ENCODE measurements around the gene DESI1. TPM values are rescaled to one million over a fixed set of nuclear protein-coding genes. Genes with fewer than 3 reads are reported as not detected.

The DESI1 gene
- total and polyA plus RNA-seq, 9 donors = 12.8 to 22.1 (median 19.8) TPM

GRCh38 chr22:41613456-41613855 is 7.4 kb downstream of the DESI1 start:
- no peak overlapping the region for H3K4me3 ChIP-seq (ENCODE audit: low read length)
- no peaks in the 10 kb centered on the region for H3K9me3 ChIP-seq (replicated peaks; ENCODE audit: control insufficient read depth, low read depth, low read length)
- H3K4me1 ChIP-seq (ENCODE audit: control insufficient read depth, insufficient read depth, low read length) = no peaks in the 10 kb centered on the region
- H3K27ac ChIP-seq (ENCODE audit: low read length) = no peak overlapping the region
- DNase-seq = no peak
- no peaks in the 10 kb centered on the region for H3K27me3 ChIP-seq (ENCODE audit: control insufficient read depth, insufficient read depth, low read length)
- 88% methylated on average over 1 of the region's 2 CpGs for WGBS (ENCODE audit: insufficient coverage)
- H3K36me3 ChIP-seq (ENCODE audit: control insufficient read depth, insufficient read depth, low read length) = peaks cover 6% of the 10 kb centered on the region

- Histone ChIP-seq H3K27me3 (ENCODE audit: control insufficient read depth, insufficient read depth, low read length) (no peaks in the 10 kb centered on the region), H3K9me3 (replicated peaks; ENCODE audit: control insufficient read depth, low read depth, low read length) (no peaks in the 10 kb centered on the region), H3K4me3 (ENCODE audit: low read length) (no peak overlapping the region), H3K4me1 (ENCODE audit: control insufficient read depth, insufficient read depth, low read length) (no peaks in the 10 kb centered on the region), H3K27ac (ENCODE audit: low read length) (no peak overlapping the region), H3K36me3 (ENCODE audit: control insufficient read depth, insufficient read depth, low read length) (peaks cover 6% of the 10 kb centered on the region)
- no peak for DNase-seq
- no CpG with 5 or more reads among the region's 6 CpGs for WGBS (ENCODE audit: insufficient coverage)
Observed at GRCh38 chr22:41612603-41613306, 8.1 kb downstream of the DESI1 start.

GRCh38 chr22:41608386-41608785 is 12.5 kb downstream of the DESI1 start:
- no peak for DNase-seq
- Histone ChIP-seq H3K27ac (ENCODE audit: low read length) (no peak overlapping the region), H3K9me3 (replicated peaks; ENCODE audit: control insufficient read depth, low read depth, low read length) (no peaks in the 10 kb centered on the region), H3K4me1 (ENCODE audit: control insufficient read depth, insufficient read depth, low read length) (no peaks in the 10 kb centered on the region), H3K4me3 (ENCODE audit: low read length) (no peak overlapping the region), H3K27me3 (ENCODE audit: control insufficient read depth, insufficient read depth, low read length) (no peaks in the 10 kb centered on the region), H3K36me3 (ENCODE audit: control insufficient read depth, insufficient read depth, low read length) (peaks cover 36% of the 10 kb centered on the region)
- 93% methylated on average over 3 of the region's 3 CpGs for WGBS (ENCODE audit: insufficient coverage)

DNA sequence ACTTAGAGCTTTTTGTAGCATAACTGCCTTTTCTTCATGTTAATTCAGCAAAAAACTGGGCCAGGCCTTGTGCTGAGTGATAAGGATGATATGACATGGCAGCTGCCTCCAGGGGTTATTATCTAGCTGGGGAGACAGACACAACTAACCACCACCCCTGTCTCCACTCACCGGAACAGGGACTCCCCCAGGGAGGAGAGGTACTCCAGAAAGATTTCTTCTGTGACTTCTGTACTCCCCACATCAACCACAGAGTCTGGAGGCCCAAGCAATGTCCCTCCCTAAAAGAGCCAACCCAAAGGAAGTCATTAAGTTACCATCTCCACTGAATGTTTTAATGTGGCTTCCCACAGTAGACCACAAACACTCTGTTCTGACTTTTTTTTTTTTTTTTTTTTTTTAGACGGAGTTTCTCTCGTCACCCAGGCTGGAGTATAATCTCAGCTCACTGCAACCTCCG is 16.9 kb downstream of the DESI1 start:
- WGBS (ENCODE audit: insufficient coverage) = no CpG with 5 or more reads among the region's 4 CpGs
- H3K9me3 ChIP-seq (replicated peaks; ENCODE audit: control insufficient read depth, low read depth, low read length) = no peaks in the 10 kb centered on the region
- DNase-seq = no peak
- H3K4me1 ChIP-seq (ENCODE audit: control insufficient read depth, insufficient read depth, low read length) = no peaks in the 10 kb centered on the region
- H3K27ac ChIP-seq (ENCODE audit: low read length) = no peak overlapping the region
- peaks cover 55% of the 10 kb centered on the region for H3K36me3 ChIP-seq (ENCODE audit: control insufficient read depth, insufficient read depth, low read length)
- no peak overlapping the region for H3K4me3 ChIP-seq (ENCODE audit: low read length)
- no peaks in the 10 kb centered on the region for H3K27me3 ChIP-seq (ENCODE audit: control insufficient read depth, insufficient read depth, low read length)

GRCh38 chr22:41600976-41601375 is 19.9 kb downstream of the DESI1 start:
- H3K4me3 ChIP-seq (ENCODE audit: low read length) = no peak overlapping the region
- peaks cover 48% of the 10 kb centered on the region for H3K36me3 ChIP-seq (ENCODE audit: control insufficient read depth, insufficient read depth, low read length)
- WGBS (ENCODE audit: insufficient coverage) = 79% methylated on average over 7 of the region's 8 CpGs
- H3K27ac ChIP-seq (ENCODE audit: low read length) = no peak overlapping the region
- no peak for DNase-seq
- no peaks in the 10 kb centered on the region for H3K27me3 ChIP-seq (ENCODE audit: control insufficient read depth, insufficient read depth, low read length)
- H3K4me1 ChIP-seq (ENCODE audit: control insufficient read depth, insufficient read depth, low read length) = peaks cover 2% of the 10 kb centered on the region
- H3K9me3 ChIP-seq (replicated peaks; ENCODE audit: control insufficient read depth, low read depth, low read length) = no peaks in the 10 kb centered on the region

- peaks cover 2% of the 10 kb centered on the region for H3K4me1 ChIP-seq (ENCODE audit: control insufficient read depth, insufficient read depth, low read length)
- peaks cover 34% of the 10 kb centered on the region for H3K36me3 ChIP-seq (ENCODE audit: control insufficient read depth, insufficient read depth, low read length)
- no peak overlapping the region for H3K4me3 ChIP-seq (ENCODE audit: low read length)
- WGBS (ENCODE audit: insufficient coverage) = 92% methylated on average over 2 of the region's 8 CpGs
- DNase-seq = no peak
- no peaks in the 10 kb centered on the region for H3K9me3 ChIP-seq (replicated peaks; ENCODE audit: control insufficient read depth, low read depth, low read length)
- no peaks in the 10 kb centered on the region for H3K27me3 ChIP-seq (ENCODE audit: control insufficient read depth, insufficient read depth, low read length)
- no peak overlapping the region for H3K27ac ChIP-seq (ENCODE audit: low read length)
Observed at GRCh38 chr22:41598891-41599635, 21.8 kb downstream of the DESI1 start.

- H3K27ac ChIP-seq (ENCODE audit: low read length) = no peak overlapping the region
- no peak overlapping the region for H3K4me3 ChIP-seq (ENCODE audit: low read length)
- DNase-seq = no peak
- no peaks in the 10 kb centered on the region for H3K27me3 ChIP-seq (ENCODE audit: control insufficient read depth, insufficient read depth, low read length)
- H3K9me3 ChIP-seq (replicated peaks; ENCODE audit: control insufficient read depth, low read depth, low read length) = no peaks in the 10 kb centered on the region
- H3K4me1 ChIP-seq (ENCODE audit: control insufficient read depth, insufficient read depth, low read length) = peaks cover 2% of the 10 kb centered on the region
- WGBS (ENCODE audit: insufficient coverage) = 83% methylated on average over 1 of the region's 5 CpGs
- peaks cover 29% of the 10 kb centered on the region for H3K36me3 ChIP-seq (ENCODE audit: control insufficient read depth, insufficient read depth, low read length)
Observed at GRCh38 chr22:41598081-41598480, 22.8 kb downstream of the DESI1 start.

DNA sequence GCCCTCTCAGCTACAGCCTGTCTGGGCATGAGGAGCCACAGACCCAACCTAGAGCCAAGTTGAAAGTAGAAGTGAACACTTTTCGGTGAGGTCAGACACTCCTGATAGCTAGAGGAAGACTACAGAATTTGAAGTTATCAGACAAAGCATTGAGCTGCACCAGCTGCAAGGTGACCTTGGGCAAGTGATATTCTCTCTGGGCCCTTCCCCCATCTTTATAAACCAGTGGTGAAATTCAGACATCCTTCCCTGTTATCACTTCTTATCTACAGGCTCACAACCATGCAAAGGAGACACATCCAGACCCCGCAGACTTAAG is 23.2 kb downstream of the DESI1 start:
- Histone ChIP-seq H3K4me1 (ENCODE audit: control insufficient read depth, insufficient read depth, low read length) (peaks cover 2% of the 10 kb centered on the region), H3K9me3 (replicated peaks; ENCODE audit: control insufficient read depth, low read depth, low read length) (no peaks in the 10 kb centered on the region), H3K36me3 (ENCODE audit: control insufficient read depth, insufficient read depth, low read length) (peaks cover 25% of the 10 kb centered on the region), H3K27me3 (ENCODE audit: control insufficient read depth, insufficient read depth, low read length) (no peaks in the 10 kb centered on the region), H3K4me3 (ENCODE audit: low read length) (no peak overlapping the region), H3K27ac (ENCODE audit: low read length) (no peak overlapping the region)
- WGBS (ENCODE audit: insufficient coverage) = 57% methylated on average over 1 of the region's 2 CpGs
- DNase-seq = no peak

DNA sequence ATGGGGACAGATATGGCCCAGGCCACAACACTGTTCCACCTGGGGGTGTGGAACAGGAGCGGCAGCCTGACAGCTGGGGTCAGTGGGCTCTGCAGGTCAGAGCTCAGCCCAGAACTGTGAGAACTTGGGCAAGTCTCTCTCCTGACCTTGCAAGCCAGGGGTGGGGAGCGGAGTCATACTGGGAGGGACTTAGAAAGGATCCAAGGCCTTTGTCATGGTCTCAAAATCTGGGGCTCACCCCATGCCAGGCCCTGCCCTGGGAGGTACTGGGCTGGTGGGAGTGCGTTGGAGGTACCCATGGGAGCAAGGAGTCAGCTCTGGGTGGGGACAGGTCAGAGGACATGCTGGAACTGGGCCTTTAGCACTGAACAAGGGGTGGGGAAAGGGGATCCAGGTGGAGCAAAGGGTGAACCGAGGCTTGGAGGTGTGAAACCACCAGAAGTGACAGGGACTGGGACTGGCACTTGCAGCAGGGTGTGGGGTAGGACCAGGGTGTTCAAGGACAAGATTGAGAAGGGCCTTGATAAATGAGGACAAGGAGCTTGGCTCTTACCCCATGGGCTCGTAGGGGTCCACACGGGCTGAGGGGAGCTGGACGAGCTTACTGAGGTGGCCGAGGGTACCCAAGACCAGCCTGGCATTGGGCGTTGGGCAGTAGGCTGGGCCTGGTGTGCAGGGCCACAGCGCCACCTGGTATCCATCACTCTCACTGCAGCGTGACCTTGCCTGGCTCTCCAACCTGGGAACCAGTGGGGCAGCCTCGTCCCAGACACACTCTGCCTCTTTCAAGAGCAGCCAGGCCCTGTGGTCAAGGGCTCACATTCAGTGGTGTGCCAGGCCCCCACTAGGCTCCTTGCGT is 23.8 kb downstream of the DESI1 start:
- no peaks in the 10 kb centered on the region for H3K27me3 ChIP-seq (ENCODE audit: control insufficient read depth, insufficient read depth, low read length)
- WGBS (ENCODE audit: insufficient coverage) = 42% methylated on average over 12 of the region's 13 CpGs
- no peak overlapping the region for H3K27ac ChIP-seq (ENCODE audit: low read length)
- no peak overlapping the region for H3K4me3 ChIP-seq (ENCODE audit: low read length)
- peaks cover 2% of the 10 kb centered on the region for H3K4me1 ChIP-seq (ENCODE audit: control insufficient read depth, insufficient read depth, low read length)
- H3K36me3 ChIP-seq (ENCODE audit: control insufficient read depth, insufficient read depth, low read length) = peaks cover 20% of the 10 kb centered on the region
- no peaks in the 10 kb centered on the region for H3K9me3 ChIP-seq (replicated peaks; ENCODE audit: control insufficient read depth, low read depth, low read length)
- no peak for DNase-seq

DNA sequence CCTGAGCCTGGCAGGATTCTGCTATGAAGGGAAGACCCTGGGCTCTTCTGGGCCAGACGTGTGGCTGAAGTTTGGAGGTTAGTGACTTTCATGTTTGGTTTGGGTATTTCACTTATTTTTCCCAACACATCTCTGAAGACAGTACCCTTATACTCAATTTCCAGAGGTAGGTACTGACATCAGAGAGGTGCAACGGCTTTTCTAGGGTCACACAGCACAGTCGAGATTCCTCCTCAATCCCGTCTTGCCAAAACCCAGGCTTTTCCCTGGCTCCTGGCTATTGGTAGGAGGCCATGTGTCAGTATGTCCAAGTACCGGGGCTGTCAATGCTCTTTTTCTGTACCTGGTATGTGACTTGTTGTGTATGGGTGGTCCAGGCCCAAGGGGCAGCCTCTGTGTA is 25.1 kb downstream of the DESI1 start:
- WGBS (ENCODE audit: insufficient coverage) = no CpG with 5 or more reads among the region's 5 CpGs
- H3K27me3 ChIP-seq (ENCODE audit: control insufficient read depth, insufficient read depth, low read length) = no peaks in the 10 kb centered on the region
- no peak for DNase-seq
- no peak overlapping the region for H3K4me3 ChIP-seq (ENCODE audit: low read length)
- no peaks in the 10 kb centered on the region for H3K9me3 ChIP-seq (replicated peaks; ENCODE audit: control insufficient read depth, low read depth, low read length)
- H3K4me1 ChIP-seq (ENCODE audit: control insufficient read depth, insufficient read depth, low read length) = peaks cover 2% of the 10 kb centered on the region
- peaks cover 14% of the 10 kb centered on the region for H3K36me3 ChIP-seq (ENCODE audit: control insufficient read depth, insufficient read depth, low read length)
- no peak overlapping the region for H3K27ac ChIP-seq (ENCODE audit: low read length)

All from muscle of leg (tissue), 11 donors.